ENCODE results near the gene SNRPD1. TPM values are rescaled to one million over a fixed set of nuclear protein-coding genes. Genes with fewer than 3 reads are reported as not detected.
"Not testable (repeated sequence)": the region's sequence is repeated elsewhere in the genome, so short reads cannot be mapped to it uniquely, and the experiment has no call there.

The SNRPD1 gene
- total RNA-seq, result 1 to 10 TPM; 4.1 to 8.5 (median 6.7) TPM

GRCh38 chr18:21612125-21613039 lies at the start of gene SNRPD1:
SNRPD1 (plus strand) TSS chr18:21612314; CDS start chr18:21612430, 116 bp downstream.
- Histone ChIP-seq H3K27me3 (no peaks in the 10 kb centered on the region), H3K4me3 (replicated peaks in 1 of 3) (peak within 1 kb of the TSS; percentile 20 to 62 (median 54)), H3K4me1 (peaks cover 8 to 12% of the 10 kb centered on the region in 2 donors), H3K36me3 (no peaks in the 10 kb centered on the region), H3K9me3 (no peaks in the 10 kb centered on the region), H3K27ac (peak within 1 kb of the TSS in 2 of 3 donors; percentile 60 to 73)
- 1% methylated on average over 35 to 50 of the region's 59 CpGs for WGBS, 2 donors
- peak; percentile 84 to 98 (median 94) for TF ChIP-seq CTCF (IDR thresholded peaks at IDR 0.05)
- TF ChIP-seq POLR2A (IDR thresholded peaks at IDR 0.05), result peak in 1 of 2 donors; percentile 51
- DNase-seq, result peak; percentile 86 to 88
- intact Hi-C loops (cut with DNase I), result loop anchor here (5.0 kb wide), 1 partner anchor 90 kb away; the partner anchor contains the start of gene ABHD3

GRCh38 chr18:21571772-21572171 lies 40.3 kb upstream of the SNRPD1 start:
- Histone ChIP-seq H3K27ac (no peak overlapping the region), H3K27me3 (no peaks in the 10 kb centered on the region), H3K9me3 (no peaks in the 10 kb centered on the region), H3K4me3 (replicated peaks in 1 of 3) (no peak overlapping the region), H3K36me3 (peaks cover 4 to 20% of the 10 kb centered on the region in 2 donors), H3K4me1 (no peaks in the 10 kb centered on the region)
- intact Hi-C loops (cut with DNase I), result no loop called here
- DNase-seq, result no peak
- TF ChIP-seq POLR2A (IDR thresholded peaks at IDR 0.05) (no peak), CTCF (IDR thresholded peaks at IDR 0.05) (no peak)

DNA sequence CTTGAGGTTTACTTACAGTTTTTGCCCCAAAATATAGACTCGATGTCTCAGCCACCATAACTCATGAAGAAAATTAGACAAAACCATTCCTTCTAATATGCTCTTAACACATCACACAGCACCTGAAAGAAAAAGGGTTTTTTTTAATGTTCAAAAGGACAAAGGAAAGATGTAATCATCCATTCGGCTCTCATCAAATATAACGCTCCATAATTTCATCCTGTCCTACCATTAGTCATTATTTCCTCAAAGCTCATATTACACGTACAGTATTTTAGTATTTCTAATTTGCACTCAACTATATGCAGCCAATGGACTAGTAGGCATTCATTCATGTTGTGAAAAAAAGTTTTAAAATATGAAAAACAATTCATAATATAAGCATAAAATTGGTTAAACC lies 36.5 kb upstream of the SNRPD1 start:
- no peak for DNase-seq
- Histone ChIP-seq H3K27me3 (no peaks in the 10 kb centered on the region), H3K27ac (no peak overlapping the region), H3K4me3 (replicated peaks in 1 of 3) (no peak overlapping the region), H3K9me3 (no peaks in the 10 kb centered on the region), H3K36me3 (peaks cover 4 to 18% of the 10 kb centered on the region in 2 donors), H3K4me1 (no peaks in the 10 kb centered on the region)
- intact Hi-C loops (cut with DNase I), result no loop called here
- WGBS, 2 donors, result 95% methylated on average over 4 of the region's 4 CpGs
- no peak for TF ChIP-seq CTCF (IDR thresholded peaks at IDR 0.05)
- no peak for TF ChIP-seq POLR2A (IDR thresholded peaks at IDR 0.05)

DNA sequence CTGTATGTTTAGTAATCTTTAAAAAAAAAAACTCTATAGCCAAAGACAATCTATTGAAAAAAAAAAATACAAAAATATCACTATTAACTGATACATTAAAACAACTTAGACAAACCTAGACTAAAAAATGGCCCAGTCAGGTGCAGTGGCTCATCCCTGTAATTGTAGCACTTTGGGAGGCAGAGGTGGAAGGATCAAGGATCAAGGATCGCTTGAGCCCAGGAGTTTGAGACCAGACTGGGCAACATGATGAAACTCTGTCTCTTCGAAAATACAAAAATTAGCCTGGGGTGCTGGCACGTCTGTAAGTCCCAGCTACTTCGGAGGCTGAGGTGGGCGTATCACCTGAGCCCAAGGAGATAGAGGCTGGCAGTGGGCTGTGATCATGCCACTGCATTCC lies 27.7 kb upstream of the SNRPD1 start:
- TF ChIP-seq POLR2A (IDR thresholded peaks at IDR 0.05) (no peak), CTCF (IDR thresholded peaks at IDR 0.05) (no peak)
- Histone ChIP-seq H3K36me3 (no peaks in the 10 kb centered on the region), H3K9me3 (no peaks in the 10 kb centered on the region), H3K27ac (no peak overlapping the region), H3K4me1 (no peaks in the 10 kb centered on the region), H3K4me3 (replicated peaks in 1 of 3) (no peak overlapping the region), H3K27me3 (no peaks in the 10 kb centered on the region)
- intact Hi-C loops (cut with DNase I), result no loop called here
- DNase-seq, result no peak
- WGBS, 2 donors, result 91 to 98% methylated on average over 5 of the region's 5 CpGs

DNA sequence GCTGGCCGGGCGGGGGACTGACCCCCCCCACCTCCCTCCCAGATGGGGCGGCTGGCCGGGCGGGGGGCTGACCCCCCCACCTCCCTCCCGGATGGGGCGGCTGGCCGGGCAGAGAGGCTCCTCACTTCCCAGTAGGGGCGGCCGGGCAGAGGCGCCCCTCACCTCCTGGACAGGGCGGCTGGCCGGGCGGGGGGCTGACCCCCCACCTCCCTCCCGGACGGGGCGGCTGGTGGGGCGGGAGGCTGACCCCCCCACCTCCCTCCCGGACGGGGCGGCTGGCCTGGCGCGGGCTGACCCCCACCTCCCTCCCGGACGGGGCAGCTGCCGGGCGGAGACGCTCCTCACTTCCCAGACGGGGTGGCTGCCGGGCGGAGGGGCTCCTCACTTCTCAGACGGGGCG lies 19.8 kb upstream of the SNRPD1 start:
- H3K9me3 ChIP-seq; H3K4me3 ChIP-seq (replicated peaks in 1 of 3); H3K36me3 ChIP-seq; H3K27me3 ChIP-seq; H3K27ac ChIP-seq; intact Hi-C loops (cut with DNase I); DNase-seq; H3K4me1 ChIP-seq: not testable (repeated sequence)
- no CpG with 5 or more reads among the region's 33 CpGs for WGBS, 2 donors
